Activated B cell treated with CpG ODN at 0.5 μM for 24 hours (primary cell): ENCODE data around the gene SUFU. TPM values are rescaled to one million over a fixed set of nuclear protein-coding genes. Genes with fewer than 3 reads are reported as not detected.

ENCODE experiments used
- ATAC-seq: fragments of 200-7000 bp; cut with Tn5 transposase; one replicate; pipeline ENCODE4 v1.10.0; 2021; ENCODE audit warnings: low read depth, mild to moderate bottlenecking, moderate library complexity
- CTCF ChIA-PET: fragments of 350-600 bp; sonication (Branson Sonifier 250); formaldehyde crosslinking; loops from one replicate; lab custom pipeline; 2021; ENCODE audit warnings: antibody characterized with exemption; lab: Charles Lee
- POLR2A ChIA-PET: fragments of 350-600 bp; sonication (Branson Sonifier 250); formaldehyde crosslinking; loops from one replicate; lab custom pipeline; 2021; ENCODE audit warnings: antibody characterized with exemption; lab: Charles Lee
- DNase-seq: peaks from one replicate; pipeline ENCODE4 v3.0.0; 2022
- H3K27ac Mint-ChIP-seq: one replicate; pipeline ENCODE4 v1.8.0; 2020; ENCODE audit warnings: mixed read lengths
- H3K27me3 Mint-ChIP-seq: one replicate; pipeline ENCODE4 v1.8.0; 2021; ENCODE audit warnings: mixed read lengths
- H3K36me3 Mint-ChIP-seq: one replicate; pipeline ENCODE4 v1.8.0; 2021; ENCODE audit warnings: low read depth, mixed read lengths
- H3K4me1 Mint-ChIP-seq: one replicate; pipeline ENCODE4 v1.8.0; 2021; ENCODE audit warnings: mixed read lengths
- H3K4me3 Mint-ChIP-seq: one replicate; pipeline ENCODE4 v1.8.0; 2020; ENCODE audit warnings: mild to moderate bottlenecking, mixed read lengths
- H3K9me3 Mint-ChIP-seq: one replicate; pipeline ENCODE4 v1.8.0; 2020; ENCODE audit warnings: mixed read lengths
- intact Hi-C: fragments of 100-400 bp; cut with micrococcal nuclease; formaldehyde crosslinking; loops from one replicate; pipeline ENCODE4 v1.15.1; 2024
- total RNA-seq: library from RNA; stranded (reverse); gene quantifications from 2 replicates; pipeline ENCODE4 v1.2.3, GENCODE V29; 2022
- TF ChIP-seq, protein P1 (sequence below): fragments of 200-600 bp; IDR thresholded peaks from one replicate; pipeline ENCODE4 v1.8.0; 2022; ENCODE audit warnings: antibody characterized with exemption, mild to moderate bottlenecking

The SUFU gene
- total RNA-seq, 1 donor from 2014 or later: 7.4 TPM

DNA sequence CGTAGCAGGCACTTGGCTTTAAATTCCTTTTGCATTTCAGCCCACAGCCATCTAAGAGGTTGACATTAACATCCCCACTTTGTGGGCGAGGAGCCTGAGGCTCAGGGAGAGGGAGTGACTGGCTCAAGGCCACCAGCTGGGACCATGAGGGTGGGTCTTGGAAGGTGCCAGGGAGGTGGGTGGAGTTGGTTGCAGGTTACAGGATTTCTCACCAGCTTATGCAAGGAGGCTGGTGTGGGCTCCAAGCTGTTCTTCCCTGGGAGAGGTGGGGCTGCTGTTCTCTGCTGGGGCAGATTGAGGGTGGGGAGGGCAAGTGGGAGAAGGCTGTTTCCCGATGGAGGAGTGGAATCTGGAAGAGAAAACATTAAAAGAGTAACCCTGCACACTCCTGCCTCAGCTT lies 38.3 kb upstream of the SUFU start:
- CTCF ChIA-PET: interaction anchor here (0.9 kb wide), 1 partner anchor 71 kb away, joined by 4 read pairs; no protein-coding TSS in a partner anchor
- Mint-ChIP-seq H3K36me3 (no peaks in the 10 kb centered on the region), H3K4me1 (peaks cover 29% of the 10 kb centered on the region), H3K9me3 (no peaks in the 10 kb centered on the region), H3K27ac (no peak overlapping the region), H3K4me3 (no peak overlapping the region), H3K27me3 (no peaks in the 10 kb centered on the region)
- DNase-seq (no peak), ATAC-seq (no peak)
- intact Hi-C loops: no loop called here
- TF ChIP-seq, protein P1, sequence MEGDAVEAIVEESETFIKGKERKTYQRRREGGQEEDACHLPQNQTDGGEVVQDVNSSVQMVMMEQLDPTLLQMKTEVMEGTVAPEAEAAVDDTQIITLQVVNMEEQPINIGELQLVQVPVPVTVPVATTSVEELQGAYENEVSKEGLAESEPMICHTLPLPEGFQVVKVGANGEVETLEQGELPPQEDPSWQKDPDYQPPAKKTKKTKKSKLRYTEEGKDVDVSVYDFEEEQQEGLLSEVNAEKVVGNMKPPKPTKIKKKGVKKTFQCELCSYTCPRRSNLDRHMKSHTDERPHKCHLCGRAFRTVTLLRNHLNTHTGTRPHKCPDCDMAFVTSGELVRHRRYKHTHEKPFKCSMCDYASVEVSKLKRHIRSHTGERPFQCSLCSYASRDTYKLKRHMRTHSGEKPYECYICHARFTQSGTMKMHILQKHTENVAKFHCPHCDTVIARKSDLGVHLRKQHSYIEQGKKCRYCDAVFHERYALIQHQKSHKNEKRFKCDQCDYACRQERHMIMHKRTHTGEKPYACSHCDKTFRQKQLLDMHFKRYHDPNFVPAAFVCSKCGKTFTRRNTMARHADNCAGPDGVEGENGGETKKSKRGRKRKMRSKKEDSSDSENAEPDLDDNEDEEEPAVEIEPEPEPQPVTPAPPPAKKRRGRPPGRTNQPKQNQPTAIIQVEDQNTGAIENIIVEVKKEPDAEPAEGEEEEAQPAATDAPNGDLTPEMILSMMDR: no peak
- POLR2A ChIA-PET: no interaction called here

- POLR2A ChIA-PET: no interaction called here
- TF ChIP-seq, protein P1: no peak
- CTCF ChIA-PET: no interaction called here
- no peak overlapping the region for H3K4me3 Mint-ChIP-seq
- ATAC-seq: no peak
- no peak for DNase-seq
- peaks cover 11% of the 10 kb centered on the region for H3K4me1 Mint-ChIP-seq
- no peaks in the 10 kb centered on the region for H3K27me3 Mint-ChIP-seq
- no peak overlapping the region for H3K27ac Mint-ChIP-seq
- intact Hi-C loops: no loop called here
- no peaks in the 10 kb centered on the region for H3K36me3 Mint-ChIP-seq
- H3K9me3 Mint-ChIP-seq: no peaks in the 10 kb centered on the region
These were observed 36.5 kb upstream of the SUFU start for GRCh38 chr10:102467318-102467717.

DNA sequence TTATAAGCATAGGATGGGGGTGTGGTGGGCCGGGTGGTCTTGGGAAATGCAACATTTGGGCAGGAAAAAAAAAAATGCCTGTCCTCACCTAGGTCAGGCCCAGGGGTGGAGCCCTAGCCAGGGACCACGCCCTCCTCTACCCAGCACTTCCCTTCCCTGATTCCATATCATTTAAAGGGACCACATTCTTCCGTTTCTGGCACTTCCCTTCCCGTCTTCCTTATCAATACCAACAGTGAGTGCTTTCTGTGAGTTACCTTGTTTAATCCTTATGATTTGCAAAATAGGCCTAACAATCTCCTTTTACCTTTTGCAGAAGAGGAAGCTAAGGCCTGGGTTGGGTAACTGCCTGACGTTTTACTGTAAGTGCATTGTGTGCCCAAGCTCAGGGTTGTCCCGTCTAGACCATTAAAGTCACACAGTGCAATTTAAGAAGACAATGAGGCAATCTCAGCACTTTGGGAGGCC lies 35.8 kb upstream of the SUFU start:
- DNase-seq (no peak), ATAC-seq (no peak)
- intact Hi-C loops: no loop called here
- Mint-ChIP-seq H3K27me3 (no peaks in the 10 kb centered on the region), H3K27ac (no peak overlapping the region), H3K36me3 (no peaks in the 10 kb centered on the region), H3K9me3 (no peaks in the 10 kb centered on the region), H3K4me1 (peaks cover 5% of the 10 kb centered on the region), H3K4me3 (no peak overlapping the region)
- POLR2A ChIA-PET: no interaction called here
- CTCF ChIA-PET: interaction anchor here (0.7 kb wide), 1 partner anchor 15 kb away, joined by 3 read pairs; no protein-coding TSS in a partner anchor
- TF ChIP-seq, protein P1: no peak

DNA sequence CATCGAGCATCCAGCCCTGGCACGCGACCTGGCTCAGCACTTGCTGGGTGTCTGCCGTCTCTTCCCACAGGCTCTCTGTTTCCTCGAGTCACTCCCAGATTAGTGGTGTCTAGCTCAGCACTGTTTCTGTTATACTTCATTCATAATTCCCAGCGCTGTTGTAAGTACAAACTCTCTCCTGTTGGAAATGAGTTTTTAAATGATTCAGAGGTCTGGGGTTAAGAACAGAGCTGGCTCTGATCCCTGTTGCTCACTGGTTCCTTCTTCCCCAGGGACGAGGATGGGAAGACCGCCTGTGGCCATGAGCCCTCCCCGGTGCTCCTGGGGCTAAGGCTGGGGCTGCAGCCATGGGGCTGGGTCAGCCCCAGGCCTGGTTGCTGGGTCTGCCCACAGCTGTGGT lies 35.1 kb upstream of the SUFU start:
- DNase-seq: no peak
- ATAC-seq: no peak
- ChIA-PET POLR2A (no interaction called here), CTCF (no interaction called here)
- no peaks in the 10 kb centered on the region for H3K36me3 Mint-ChIP-seq
- no peaks in the 10 kb centered on the region for H3K4me1 Mint-ChIP-seq
- TF ChIP-seq, protein P1: no peak
- no peak overlapping the region for H3K27ac Mint-ChIP-seq
- intact Hi-C loops: no loop called here
- no peaks in the 10 kb centered on the region for H3K27me3 Mint-ChIP-seq
- H3K9me3 Mint-ChIP-seq: no peaks in the 10 kb centered on the region
- H3K4me3 Mint-ChIP-seq: no peak overlapping the region

GRCh38 chr10:102470579-102471546 lies 32.9 kb upstream of the SUFU start:
- TF ChIP-seq, protein P1: no peak
- Mint-ChIP-seq H3K27me3 (no peaks in the 10 kb centered on the region), H3K4me3 (no peak overlapping the region), H3K27ac (no peak overlapping the region), H3K4me1 (no peaks in the 10 kb centered on the region), H3K36me3 (no peaks in the 10 kb centered on the region), H3K9me3 (no peaks in the 10 kb centered on the region)
- intact Hi-C loops: no loop called here
- DNase-seq: no peak
- ATAC-seq: no peak
- ChIA-PET POLR2A (no interaction called here), CTCF (interaction anchor here (2.2 kb wide), 1 partner anchor 9 kb away, joined by 6 read pairs; no protein-coding TSS in a partner anchor)
